ENCODE results near the gene DNAJB13. TPM values are rescaled to one million over a fixed set of nuclear protein-coding genes. Genes with fewer than 3 reads are reported as not detected.

The DNAJB13 gene
- total and polyA plus RNA-seq, 2 donors (not counting 1 experiment from before 2014, with no cell fraction given), result 0.15 to 0.27 TPM

GRCh38 chr11:74019104-74019738 is 68.4 kb downstream of the DNAJB13 start:
- WGBS (ENCODE audit: insufficient coverage), result 92% methylated on average over 4 of the region's 4 CpGs
- ChIA-PET CTCF (interaction anchor here (0.8 to 1.0 kb wide), 2 partner anchors 15 to 22 kb away, joined by 3 to 4 read pairs; no protein-coding TSS in a partner anchor), POLR2A (interaction anchor here (1.4 to 5.1 kb wide), 2 partner anchors 38 to 48 kb away, joined by 5 to 28 read pairs; partner anchors contain the start of gene UCP2)
- H2AFZ ChIP-seq (ENCODE audit: insufficient read depth, low read depth, low read length, poor library complexity, severe bottlenecking), result no peak overlapping the region
- no peaks in the 10 kb centered on the region for H3K9me3 Mint-ChIP-seq (ENCODE audit: insufficient read depth)
- H3K27ac Mint-ChIP-seq, result no peak overlapping the region
- H3K79me2 ChIP-seq (ENCODE audit: control insufficient read depth, insufficient read depth, low read length), result no peaks in the 10 kb centered on the region
- no peak for ATAC-seq (ENCODE audit: low read depth)
- TF ChIP-seq EZH2 (IDR thresholded peaks at IDR 0.05; ENCODE audit: borderline replicate concordance, insufficient read depth, low read depth, low read length, poor library complexity, severe bottlenecking) (no peak), CTCF (IDR thresholded peaks at IDR 0.05) (no peak)
- H3K36me3 ChIP-seq (replicated peaks in 1 of 2; ENCODE audit: control extremely low read depth in 1 of 2, control insufficient read depth in 1 of 2, extremely low read depth in 1 of 2, insufficient read depth in 2 of 2, low read length in 1 of 2), result peaks cover 1 to 13% of the 10 kb centered on the region in 2 experiments
- H3K9me3 ChIP-seq (ENCODE audit: control extremely low read depth in 1 of 3, control insufficient read depth in 2 of 3, insufficient read depth in 1 of 3, low read length in 2 of 3), result no peaks in the 10 kb centered on the region
- H4K20me1 ChIP-seq (ENCODE audit: control insufficient read depth, insufficient read depth, low read length, poor library complexity, severe bottlenecking), result no peaks in the 10 kb centered on the region
- H3K9ac ChIP-seq (ENCODE audit: low read length), result no peak overlapping the region
- no peaks in the 10 kb centered on the region for H3K27me3 ChIP-seq (replicated peaks in 1 of 4; ENCODE audit: control extremely low read depth in 1 of 4, control insufficient read depth in 3 of 4, insufficient read depth in 4 of 4, low read length in 3 of 4)
- H3K27ac ChIP-seq (ENCODE audit: low read length in 2 of 2), result peak overlapping the region in 1 of 2 donors; percentile 9
- peaks cover 46 to 63% of the 10 kb centered on the region in 2 donors for H3K4me1 ChIP-seq (ENCODE audit: control insufficient read depth in 2 of 2, insufficient read depth in 2 of 2, low read length in 2 of 2)
- H3K4me3 Mint-ChIP-seq, result no peak overlapping the region
- intact Hi-C loops (cut with micrococcal nuclease), result no loop called here
- no peak for DNase-seq
- H3K4me1 Mint-ChIP-seq, result peaks cover 38% of the 10 kb centered on the region
- H3K4me3 ChIP-seq (ENCODE audit: control extremely low read depth in 1 of 5, extremely low read depth in 1 of 5, insufficient read depth in 1 of 5, low read depth in 2 of 5, low read length in 4 of 5), result no peak overlapping the region
- no peaks in the 10 kb centered on the region for H3K27me3 Mint-ChIP-seq
- H3K4me2 ChIP-seq (replicated peaks; ENCODE audit: low read depth, low read length, poor library complexity, severe bottlenecking), result no peak overlapping the region

- no peak overlapping the region for H3K9ac ChIP-seq (ENCODE audit: low read length)
- no peaks in the 10 kb centered on the region for H3K79me2 ChIP-seq (ENCODE audit: control insufficient read depth, insufficient read depth, low read length)
- TF ChIP-seq CTCF (IDR thresholded peaks at IDR 0.05), result no peak
- no peak for TF ChIP-seq EZH2 (IDR thresholded peaks at IDR 0.05; ENCODE audit: borderline replicate concordance, insufficient read depth, low read depth, low read length, poor library complexity, severe bottlenecking)
- H3K4me3 ChIP-seq (ENCODE audit: control extremely low read depth in 1 of 5, extremely low read depth in 1 of 5, insufficient read depth in 1 of 5, low read depth in 2 of 5, low read length in 4 of 5), result no peak overlapping the region
- intact Hi-C loops (cut with micrococcal nuclease), result no loop called here
- H3K27me3 ChIP-seq (replicated peaks in 1 of 4; ENCODE audit: control extremely low read depth in 1 of 4, control insufficient read depth in 3 of 4, insufficient read depth in 4 of 4, low read length in 3 of 4), result no peaks in the 10 kb centered on the region
- no peaks in the 10 kb centered on the region for H3K27me3 Mint-ChIP-seq
- peaks cover 34% of the 10 kb centered on the region for H3K4me1 Mint-ChIP-seq
- peak overlapping the region; percentile 42 for H3K4me2 ChIP-seq (replicated peaks; ENCODE audit: low read depth, low read length, poor library complexity, severe bottlenecking)
- ChIA-PET POLR2A (interaction anchor here (1.3 to 5.1 kb wide), 3 partner anchors 38 to 49 kb away, joined by 4 to 28 read pairs (median 5); partner anchors contain the start of gene UCP2), CTCF (interaction anchor here (0.8 to 0.9 kb wide), 2 partner anchors 22 to 43 kb away, joined by 3 to 4 read pairs; no protein-coding TSS in a partner anchor)
- no peaks in the 10 kb centered on the region for H3K9me3 Mint-ChIP-seq (ENCODE audit: insufficient read depth)
- peak overlapping the region in 1 of 2 donors; percentile 9 for H3K27ac ChIP-seq (ENCODE audit: low read length in 2 of 2)
- H3K9me3 ChIP-seq (ENCODE audit: control extremely low read depth in 1 of 3, control insufficient read depth in 2 of 3, insufficient read depth in 1 of 3, low read length in 2 of 3), result no peaks in the 10 kb centered on the region
- no peak overlapping the region for H3K4me3 Mint-ChIP-seq
- peaks cover 3 to 13% of the 10 kb centered on the region in 2 experiments for H3K36me3 ChIP-seq (replicated peaks in 1 of 2; ENCODE audit: control extremely low read depth in 1 of 2, control insufficient read depth in 1 of 2, extremely low read depth in 1 of 2, insufficient read depth in 2 of 2, low read length in 1 of 2)
- ATAC-seq (ENCODE audit: low read depth), result peak; percentile 7
- no peaks in the 10 kb centered on the region for H4K20me1 ChIP-seq (ENCODE audit: control insufficient read depth, insufficient read depth, low read length, poor library complexity, severe bottlenecking)
- DNase-seq, result no peak
- peaks cover 40 to 60% of the 10 kb centered on the region in 2 donors for H3K4me1 ChIP-seq (ENCODE audit: control insufficient read depth in 2 of 2, insufficient read depth in 2 of 2, low read length in 2 of 2)
- H3K27ac Mint-ChIP-seq, result no peak overlapping the region
- no peak overlapping the region for H2AFZ ChIP-seq (ENCODE audit: insufficient read depth, low read depth, low read length, poor library complexity, severe bottlenecking)
- WGBS (ENCODE audit: insufficient coverage), result 76% methylated on average over 3 of the region's 4 CpGs
These were observed 69.0 kb downstream of the DNAJB13 start for GRCh38 chr11:74019860-74020259.
